ENCODE data around the gene DPYSL5.
"Not testable (repeated sequence)": the region's sequence is repeated elsewhere in the genome, so short reads cannot be mapped to it uniquely, and the experiment has no call there.

Gene DPYSL5

GRCh38 chr2:26903676-26904075 lies 55.7 kb downstream of the DPYSL5 start:
- DNase-seq: no peak

GRCh38 chr2:26904839-26905238 lies 56.9 kb downstream of the DPYSL5 start:
- DNase-seq: no peak

GRCh38 chr2:26905341-26906198 lies 57.6 kb downstream of the DPYSL5 start:
- DNase-seq: no peak

GRCh38 chr2:26907416-26907815 lies 59.5 kb downstream of the DPYSL5 start:
- no peak for DNase-seq

- no peak for DNase-seq
Observed at GRCh38 chr2:26910176-26910575, 62.2 kb downstream of the DPYSL5 start.

- no peak for DNase-seq
Observed at GRCh38 chr2:26911911-26912861, 64.3 kb downstream of the DPYSL5 start.

- no peak for DNase-seq
Observed at GRCh38 chr2:26913606-26913998, 65.7 kb downstream of the DPYSL5 start.

GRCh38 chr2:26913999-26914658 lies 66.2 kb downstream of the DPYSL5 start:
- DNase-seq: no peak

GRCh38 chr2:26914659-26915310 lies 66.9 kb downstream of the DPYSL5 start:
- no peak for DNase-seq

- no peak for DNase-seq
Observed at GRCh38 chr2:26915316-26915715, 67.4 kb downstream of the DPYSL5 start.

GRCh38 chr2:26916128-26916692 lies 68.3 kb downstream of the DPYSL5 start:
- no peak for DNase-seq

GRCh38 chr2:26917135-26917836 lies 69.4 kb downstream of the DPYSL5 start:
- no peak for DNase-seq

- no peak for DNase-seq
Observed at GRCh38 chr2:26921323-26921722, 73.4 kb downstream of the DPYSL5 start.

- DNase-seq: no peak
Observed at GRCh38 chr2:26922405-26923188, 74.7 kb downstream of the DPYSL5 start.

- not testable (repeated sequence) for DNase-seq
Observed at GRCh38 chr2:26923189-26923466, 75.2 kb downstream of the DPYSL5 start.

- no peak for DNase-seq
Observed at GRCh38 chr2:26924731-26925099, 76.8 kb downstream of the DPYSL5 start.

GRCh38 chr2:26925100-26925791 lies 77.3 kb downstream of the DPYSL5 start:
- no peak for DNase-seq

- DNase-seq: no peak
Observed at GRCh38 chr2:26927221-26927620, 79.3 kb downstream of the DPYSL5 start.

GRCh38 chr2:26932974-26933373 lies 85.0 kb downstream of the DPYSL5 start:
- no peak for DNase-seq

Measured in activated CD4-positive, CD25-positive, alpha-beta regulatory T cell (primary cell).